Measurements from ENCODE around the gene STYXL2. TPM values are rescaled to one million over a fixed set of nuclear protein-coding genes. Genes with fewer than 3 reads are reported as not detected.

The STYXL2 gene
- total RNA-seq, 1 experiment from 2014 or later = not detected

DNA sequence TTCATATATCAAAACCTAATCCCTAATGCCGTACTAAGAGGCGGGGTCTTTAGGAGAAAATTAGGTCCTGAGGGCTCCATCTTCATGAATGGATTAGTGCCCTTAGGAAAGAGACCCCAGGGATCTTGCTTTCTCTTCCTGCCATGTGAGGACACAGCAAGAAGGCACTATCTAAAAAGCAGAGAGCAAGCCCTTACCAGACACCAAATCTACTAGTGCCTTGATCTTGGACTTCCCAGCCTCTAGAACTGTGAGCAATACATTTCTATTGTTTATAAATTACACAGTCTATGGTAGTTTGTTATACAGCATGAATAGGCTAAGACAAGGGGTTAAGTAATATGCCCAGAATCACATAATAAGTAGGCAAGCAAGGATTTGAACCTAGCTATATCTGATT, 42.9 kb downstream of the STYXL2 start:
- CTCF ChIA-PET = no interaction called here
- POLR2A ChIA-PET = no interaction called here
- no peak for TF ChIP-seq POLR2AphosphoS5 (IDR thresholded peaks at IDR 0.05; ENCODE audit: low read depth, low read length)
- TF ChIP-seq, protein P1, sequence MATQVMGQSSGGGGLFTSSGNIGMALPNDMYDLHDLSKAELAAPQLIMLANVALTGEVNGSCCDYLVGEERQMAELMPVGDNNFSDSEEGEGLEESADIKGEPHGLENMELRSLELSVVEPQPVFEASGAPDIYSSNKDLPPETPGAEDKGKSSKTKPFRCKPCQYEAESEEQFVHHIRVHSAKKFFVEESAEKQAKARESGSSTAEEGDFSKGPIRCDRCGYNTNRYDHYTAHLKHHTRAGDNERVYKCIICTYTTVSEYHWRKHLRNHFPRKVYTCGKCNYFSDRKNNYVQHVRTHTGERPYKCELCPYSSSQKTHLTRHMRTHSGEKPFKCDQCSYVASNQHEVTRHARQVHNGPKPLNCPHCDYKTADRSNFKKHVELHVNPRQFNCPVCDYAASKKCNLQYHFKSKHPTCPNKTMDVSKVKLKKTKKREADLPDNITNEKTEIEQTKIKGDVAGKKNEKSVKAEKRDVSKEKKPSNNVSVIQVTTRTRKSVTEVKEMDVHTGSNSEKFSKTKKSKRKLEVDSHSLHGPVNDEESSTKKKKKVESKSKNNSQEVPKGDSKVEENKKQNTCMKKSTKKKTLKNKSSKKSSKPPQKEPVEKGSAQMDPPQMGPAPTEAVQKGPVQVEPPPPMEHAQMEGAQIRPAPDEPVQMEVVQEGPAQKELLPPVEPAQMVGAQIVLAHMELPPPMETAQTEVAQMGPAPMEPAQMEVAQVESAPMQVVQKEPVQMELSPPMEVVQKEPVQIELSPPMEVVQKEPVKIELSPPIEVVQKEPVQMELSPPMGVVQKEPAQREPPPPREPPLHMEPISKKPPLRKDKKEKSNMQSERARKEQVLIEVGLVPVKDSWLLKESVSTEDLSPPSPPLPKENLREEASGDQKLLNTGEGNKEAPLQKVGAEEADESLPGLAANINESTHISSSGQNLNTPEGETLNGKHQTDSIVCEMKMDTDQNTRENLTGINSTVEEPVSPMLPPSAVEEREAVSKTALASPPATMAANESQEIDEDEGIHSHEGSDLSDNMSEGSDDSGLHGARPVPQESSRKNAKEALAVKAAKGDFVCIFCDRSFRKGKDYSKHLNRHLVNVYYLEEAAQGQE (IDR thresholded peaks at IDR 0.05; ENCODE audit: insufficient read depth in 1 of 2, low read depth in 2 of 2, low read length in 1 of 2) = no peak
- TF ChIP-seq, protein P2, sequence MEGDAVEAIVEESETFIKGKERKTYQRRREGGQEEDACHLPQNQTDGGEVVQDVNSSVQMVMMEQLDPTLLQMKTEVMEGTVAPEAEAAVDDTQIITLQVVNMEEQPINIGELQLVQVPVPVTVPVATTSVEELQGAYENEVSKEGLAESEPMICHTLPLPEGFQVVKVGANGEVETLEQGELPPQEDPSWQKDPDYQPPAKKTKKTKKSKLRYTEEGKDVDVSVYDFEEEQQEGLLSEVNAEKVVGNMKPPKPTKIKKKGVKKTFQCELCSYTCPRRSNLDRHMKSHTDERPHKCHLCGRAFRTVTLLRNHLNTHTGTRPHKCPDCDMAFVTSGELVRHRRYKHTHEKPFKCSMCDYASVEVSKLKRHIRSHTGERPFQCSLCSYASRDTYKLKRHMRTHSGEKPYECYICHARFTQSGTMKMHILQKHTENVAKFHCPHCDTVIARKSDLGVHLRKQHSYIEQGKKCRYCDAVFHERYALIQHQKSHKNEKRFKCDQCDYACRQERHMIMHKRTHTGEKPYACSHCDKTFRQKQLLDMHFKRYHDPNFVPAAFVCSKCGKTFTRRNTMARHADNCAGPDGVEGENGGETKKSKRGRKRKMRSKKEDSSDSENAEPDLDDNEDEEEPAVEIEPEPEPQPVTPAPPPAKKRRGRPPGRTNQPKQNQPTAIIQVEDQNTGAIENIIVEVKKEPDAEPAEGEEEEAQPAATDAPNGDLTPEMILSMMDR (IDR thresholded peaks at IDR 0.05) = no peak
- no peak for TF ChIP-seq TCF7L2 (IDR thresholded peaks at IDR 0.05; ENCODE audit: low read depth, low read length)
- TF ChIP-seq SIN3A (IDR thresholded peaks at IDR 0.05; ENCODE audit: borderline replicate concordance, insufficient read depth, low read depth, low read length) = no peak
- intact Hi-C loops (cut with micrococcal nuclease; ENCODE audit: unreplicated experiment) = no loop called here
- Histone ChIP-seq H3K4me1 (ENCODE audit: control insufficient read depth, insufficient read depth, low read length) (no peaks in the 10 kb centered on the region), H3K27ac (ENCODE audit: low read length) (no peak overlapping the region), H3K27me3 (ENCODE audit: control insufficient read depth, insufficient read depth, low read length) (peaks cover 10% of the 10 kb centered on the region), H3K9me3 (ENCODE audit: control insufficient read depth, insufficient read depth, low read depth, low read length) (no peaks in the 10 kb centered on the region), H3K4me3 (ENCODE audit: low read depth in 2 of 2, low read length in 2 of 2) (no peak overlapping the region), H3K36me3 (ENCODE audit: control insufficient read depth, insufficient read depth, low read length) (no peaks in the 10 kb centered on the region)
- ATAC-seq (no peak), DNase-seq (ENCODE audit: low read depth, low spot score) (no peak)
- in situ Hi-C loops (cut with HindIII; ENCODE audit: low pct_unique_long_range_greater_than_20kb, low sequenced_read_pairs) = no loop called here
- BruUV-seq (replicated peaks) = no TSS peak

DNA sequence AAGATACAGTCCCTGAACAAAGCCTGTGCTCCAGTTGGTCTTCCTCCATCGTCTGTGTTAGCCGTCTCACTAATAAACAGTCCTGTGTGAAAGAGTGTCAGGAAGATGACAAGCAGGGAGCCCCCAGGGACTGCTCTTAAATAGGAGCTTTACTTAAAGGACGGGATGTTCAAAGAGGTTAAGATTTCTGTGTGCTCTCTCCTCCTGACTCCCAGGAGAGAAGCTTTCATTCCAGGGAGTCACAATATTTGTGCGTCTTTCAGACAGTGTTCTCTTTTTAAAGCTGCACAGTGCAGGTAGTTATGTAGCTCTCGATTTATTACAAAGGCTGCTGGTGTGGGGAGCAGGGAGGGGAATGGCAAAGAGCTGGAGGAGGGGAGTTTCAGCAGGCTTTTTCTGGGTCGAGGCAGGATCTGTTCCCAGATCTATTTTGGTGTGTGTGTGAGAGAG, 43.5 kb downstream of the STYXL2 start:
- POLR2A ChIA-PET = no interaction called here

More for the DNA sequence above, 43.5 kb downstream of the STYXL2 start:
- in situ Hi-C loops (cut with HindIII; ENCODE audit: low pct_unique_long_range_greater_than_20kb, low sequenced_read_pairs) (no loop called here), intact Hi-C loops (cut with micrococcal nuclease; ENCODE audit: unreplicated experiment) (no loop called here)
- no peaks in the 10 kb centered on the region for H3K36me3 ChIP-seq (ENCODE audit: control insufficient read depth, insufficient read depth, low read length)
- no peak overlapping the region for H3K27ac ChIP-seq (ENCODE audit: low read length)
- ATAC-seq = no peak
- H3K4me3 ChIP-seq (ENCODE audit: low read depth in 2 of 2, low read length in 2 of 2) = no peak overlapping the region
- CTCF ChIA-PET = no interaction called here
- H3K4me1 ChIP-seq (ENCODE audit: control insufficient read depth, insufficient read depth, low read length) = no peaks in the 10 kb centered on the region
- TF ChIP-seq, protein P2 (IDR thresholded peaks at IDR 0.05) = no peak
- TF ChIP-seq, protein P1 (IDR thresholded peaks at IDR 0.05; ENCODE audit: insufficient read depth in 1 of 2, low read depth in 2 of 2, low read length in 1 of 2) = no peak
- no peak for TF ChIP-seq SIN3A (IDR thresholded peaks at IDR 0.05; ENCODE audit: borderline replicate concordance, insufficient read depth, low read depth, low read length)
- no peak for TF ChIP-seq POLR2AphosphoS5 (IDR thresholded peaks at IDR 0.05; ENCODE audit: low read depth, low read length)
- no peak for TF ChIP-seq TCF7L2 (IDR thresholded peaks at IDR 0.05; ENCODE audit: low read depth, low read length)
- no peak for DNase-seq (ENCODE audit: low read depth, low spot score)
- no TSS peak for BruUV-seq (replicated peaks)
- H3K9me3 ChIP-seq (ENCODE audit: control insufficient read depth, insufficient read depth, low read depth, low read length) = no peaks in the 10 kb centered on the region
- H3K27me3 ChIP-seq (ENCODE audit: control insufficient read depth, insufficient read depth, low read length) = peaks cover 7% of the 10 kb centered on the region

Data from Panc1 (cell line).